HG02870 (cell line): ENCODE data around the gene CPEB3.
"Not testable (repeated sequence)": the region's sequence is repeated elsewhere in the genome, so short reads cannot be mapped to it uniquely, and the experiment has no call there.

Experiments used
- ATAC-seq: cut with Tn5 transposase; IDR thresholded peaks from one replicate; pipeline ENCODE4 v1.9.1; 2021; ENCODE audit warnings: mild to moderate bottlenecking, moderate library complexity; ENCODE audit not compliant: unreplicated experiment

Gene CPEB3

GRCh38 chr10:92052741-92053140, 238.1 kb downstream of the CPEB3 start:
- ATAC-seq = no peak

GRCh38 chr10:92052088-92052487, 238.8 kb downstream of the CPEB3 start:
- ATAC-seq = no peak

- ATAC-seq = no peak
These were observed 243.7 kb downstream of the CPEB3 start for GRCh38 chr10:92047215-92047614.

- no peak for ATAC-seq
These were observed 245.2 kb downstream of the CPEB3 start for GRCh38 chr10:92045641-92046106.

- ATAC-seq = no peak
These were observed 248.3 kb downstream of the CPEB3 start for GRCh38 chr10:92042541-92042940.

GRCh38 chr10:92038949-92039348, 251.9 kb downstream of the CPEB3 start:
- no peak for ATAC-seq

GRCh38 chr10:92033070-92033469, 257.8 kb downstream of the CPEB3 start:
- ATAC-seq = not testable (repeated sequence)

- no peak for ATAC-seq
These were observed 259.3 kb downstream of the CPEB3 start for GRCh38 chr10:92031580-92031979.

GRCh38 chr10:92027141-92027540, 263.7 kb downstream of the CPEB3 start:
- no peak for ATAC-seq

- not testable (repeated sequence) for ATAC-seq
These were observed 265.5 kb downstream of the CPEB3 start for GRCh38 chr10:92025340-92025739.

- ATAC-seq = no peak
These were observed 266.2 kb downstream of the CPEB3 start for GRCh38 chr10:92024700-92025099.

GRCh38 chr10:92014620-92015019, 276.3 kb downstream of the CPEB3 start:
- ATAC-seq = no peak

GRCh38 chr10:92011560-92012214, 279.2 kb downstream of the CPEB3 start:
- ATAC-seq = no peak

- no peak for ATAC-seq
These were observed 280.7 kb downstream of the CPEB3 start for GRCh38 chr10:92010047-92010735.

GRCh38 chr10:92009445-92009844, 281.4 kb downstream of the CPEB3 start:
- no peak for ATAC-seq

- no peak for ATAC-seq
These were observed 284.9 kb downstream of the CPEB3 start for GRCh38 chr10:92005978-92006377.

GRCh38 chr10:92003258-92003657, 287.6 kb downstream of the CPEB3 start:
- ATAC-seq = no peak

GRCh38 chr10:92001995-92002394, 288.9 kb downstream of the CPEB3 start:
- no peak for ATAC-seq

GRCh38 chr10:92001581-92001980, 289.3 kb downstream of the CPEB3 start:
- no peak for ATAC-seq
